Measurements from ENCODE around the gene NOTCH1. TPM values are rescaled to one million over a fixed set of nuclear protein-coding genes. Genes with fewer than 3 reads are reported as not detected.

NOTCH1 gene
- total RNA-seq, 1 donor: 10.5 TPM

DNA sequence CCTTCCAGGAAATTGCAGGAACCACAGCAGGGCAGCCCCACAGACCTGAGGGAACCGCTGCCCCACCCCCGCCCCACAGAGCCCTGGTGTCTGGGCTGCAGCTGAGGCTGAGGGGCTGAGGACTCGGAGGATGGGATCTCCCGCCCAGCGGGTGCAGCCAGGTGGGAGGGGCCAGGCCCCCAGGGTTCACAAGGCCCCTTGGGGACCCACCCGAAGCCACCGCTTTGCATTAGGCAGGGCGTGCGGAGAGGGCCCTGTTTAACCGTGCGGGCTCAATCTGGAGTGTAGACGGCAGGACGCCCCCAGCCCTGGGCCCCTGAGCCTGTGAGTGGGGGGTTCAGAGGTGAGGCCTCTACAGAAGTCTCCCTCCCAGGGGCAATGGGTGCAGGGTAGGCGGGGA lies 10.8 kb downstream of the NOTCH1 start:
- DNase-seq (ENCODE audit: insufficient read length, low spot score, missing footprints): no peak
- Histone ChIP-seq H3K27ac (ENCODE audit: low read depth, low read length) (no peak overlapping the region), H2AFZ (ENCODE audit: low read length) (no peak overlapping the region), H3K4me1 (ENCODE audit: insufficient read depth, low read length) (peaks cover 13% of the 10 kb centered on the region), H3K4me2 (ENCODE audit: insufficient read depth, low read length) (no peak overlapping the region), H3K4me3 (ENCODE audit: insufficient read depth, low read length) (no peak overlapping the region), H3K27me3 (ENCODE audit: insufficient read depth, low read length) (no peaks in the 10 kb centered on the region), H3K36me3 (ENCODE audit: insufficient read depth, low read length) (peaks cover 3% of the 10 kb centered on the region), H3K9me3 (ENCODE audit: low read depth, low read length) (no peaks in the 10 kb centered on the region), H4K20me1 (ENCODE audit: insufficient read depth, low read length) (peaks cover 33% of the 10 kb centered on the region), H3K79me2 (ENCODE audit: insufficient read depth, low read length) (peaks cover 53% of the 10 kb centered on the region)
- TF ChIP-seq, protein P1, sequence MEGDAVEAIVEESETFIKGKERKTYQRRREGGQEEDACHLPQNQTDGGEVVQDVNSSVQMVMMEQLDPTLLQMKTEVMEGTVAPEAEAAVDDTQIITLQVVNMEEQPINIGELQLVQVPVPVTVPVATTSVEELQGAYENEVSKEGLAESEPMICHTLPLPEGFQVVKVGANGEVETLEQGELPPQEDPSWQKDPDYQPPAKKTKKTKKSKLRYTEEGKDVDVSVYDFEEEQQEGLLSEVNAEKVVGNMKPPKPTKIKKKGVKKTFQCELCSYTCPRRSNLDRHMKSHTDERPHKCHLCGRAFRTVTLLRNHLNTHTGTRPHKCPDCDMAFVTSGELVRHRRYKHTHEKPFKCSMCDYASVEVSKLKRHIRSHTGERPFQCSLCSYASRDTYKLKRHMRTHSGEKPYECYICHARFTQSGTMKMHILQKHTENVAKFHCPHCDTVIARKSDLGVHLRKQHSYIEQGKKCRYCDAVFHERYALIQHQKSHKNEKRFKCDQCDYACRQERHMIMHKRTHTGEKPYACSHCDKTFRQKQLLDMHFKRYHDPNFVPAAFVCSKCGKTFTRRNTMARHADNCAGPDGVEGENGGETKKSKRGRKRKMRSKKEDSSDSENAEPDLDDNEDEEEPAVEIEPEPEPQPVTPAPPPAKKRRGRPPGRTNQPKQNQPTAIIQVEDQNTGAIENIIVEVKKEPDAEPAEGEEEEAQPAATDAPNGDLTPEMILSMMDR (IDR thresholded peaks at IDR 0.05; ENCODE audit: extremely low read depth, low read depth, low read length): no peak

DNA sequence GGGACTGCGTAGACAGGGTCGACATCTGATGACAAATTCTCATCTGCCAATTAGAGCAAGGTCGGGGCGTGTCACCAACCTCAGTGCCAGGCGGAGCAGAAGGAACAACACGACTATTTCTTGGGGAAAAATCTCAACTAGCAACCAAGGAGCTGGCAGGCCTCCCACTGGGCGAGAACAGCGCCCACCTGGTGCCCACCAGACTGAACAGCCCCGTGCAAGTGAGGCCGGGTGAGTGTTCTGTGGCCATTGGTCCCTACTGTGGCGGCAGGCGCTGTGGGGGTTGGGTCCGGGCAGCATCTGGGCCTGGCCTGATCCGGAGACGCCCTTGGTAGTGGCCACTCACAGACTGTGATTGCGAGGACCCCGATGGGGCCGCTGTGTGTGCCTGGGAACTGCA lies 11.5 kb downstream of the NOTCH1 start:
- peaks cover 47% of the 10 kb centered on the region for H3K79me2 ChIP-seq (ENCODE audit: insufficient read depth, low read length)
- H3K27me3 ChIP-seq (ENCODE audit: insufficient read depth, low read length): no peaks in the 10 kb centered on the region
- H4K20me1 ChIP-seq (ENCODE audit: insufficient read depth, low read length): peaks cover 27% of the 10 kb centered on the region
- no peak overlapping the region for H3K4me2 ChIP-seq (ENCODE audit: insufficient read depth, low read length)
- TF ChIP-seq, protein P1 (IDR thresholded peaks at IDR 0.05; ENCODE audit: extremely low read depth, low read depth, low read length): no peak
- peaks cover 3% of the 10 kb centered on the region for H3K36me3 ChIP-seq (ENCODE audit: insufficient read depth, low read length)
- H3K4me3 ChIP-seq (ENCODE audit: insufficient read depth, low read length): no peak overlapping the region
- no peak for DNase-seq (ENCODE audit: insufficient read length, low spot score, missing footprints)
- H3K4me1 ChIP-seq (ENCODE audit: insufficient read depth, low read length): peaks cover 9% of the 10 kb centered on the region
- H3K27ac ChIP-seq (ENCODE audit: low read depth, low read length): no peak overlapping the region
- no peak overlapping the region for H2AFZ ChIP-seq (ENCODE audit: low read length)
- no peaks in the 10 kb centered on the region for H3K9me3 ChIP-seq (ENCODE audit: low read depth, low read length)

DNA sequence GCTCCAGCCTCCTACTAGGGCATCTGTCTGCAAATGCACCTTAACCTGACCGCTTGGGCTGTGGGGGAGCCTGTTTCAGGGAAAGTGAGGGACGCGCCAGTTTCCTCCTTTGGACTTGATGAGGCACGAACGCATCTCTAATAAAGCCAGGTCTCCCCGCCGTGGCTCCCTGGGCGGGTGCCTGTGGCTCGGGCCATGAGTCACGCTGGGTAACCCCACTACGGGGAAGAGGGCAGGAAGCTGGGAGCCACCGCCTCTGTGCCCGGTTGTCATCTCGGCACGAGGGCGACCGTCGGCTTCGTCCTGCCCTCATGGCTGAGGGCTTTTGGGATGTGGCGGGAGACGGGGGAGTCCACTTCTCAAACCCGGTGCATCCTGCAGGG lies 12.1 kb downstream of the NOTCH1 start:
- Histone ChIP-seq H3K36me3 (ENCODE audit: insufficient read depth, low read length) (peaks cover 3% of the 10 kb centered on the region), H3K4me3 (ENCODE audit: insufficient read depth, low read length) (no peak overlapping the region), H3K9me3 (ENCODE audit: low read depth, low read length) (no peaks in the 10 kb centered on the region), H3K4me2 (ENCODE audit: insufficient read depth, low read length) (no peak overlapping the region), H3K27ac (ENCODE audit: low read depth, low read length) (no peak overlapping the region), H2AFZ (ENCODE audit: low read length) (no peak overlapping the region), H3K79me2 (ENCODE audit: insufficient read depth, low read length) (peaks cover 45% of the 10 kb centered on the region), H3K4me1 (ENCODE audit: insufficient read depth, low read length) (peaks cover 9% of the 10 kb centered on the region), H3K27me3 (ENCODE audit: insufficient read depth, low read length) (no peaks in the 10 kb centered on the region), H4K20me1 (ENCODE audit: insufficient read depth, low read length) (peaks cover 31% of the 10 kb centered on the region)
- TF ChIP-seq, protein P1 (IDR thresholded peaks at IDR 0.05; ENCODE audit: extremely low read depth, low read depth, low read length): no peak
- DNase-seq (ENCODE audit: insufficient read length, low spot score, missing footprints): no peak

DNA sequence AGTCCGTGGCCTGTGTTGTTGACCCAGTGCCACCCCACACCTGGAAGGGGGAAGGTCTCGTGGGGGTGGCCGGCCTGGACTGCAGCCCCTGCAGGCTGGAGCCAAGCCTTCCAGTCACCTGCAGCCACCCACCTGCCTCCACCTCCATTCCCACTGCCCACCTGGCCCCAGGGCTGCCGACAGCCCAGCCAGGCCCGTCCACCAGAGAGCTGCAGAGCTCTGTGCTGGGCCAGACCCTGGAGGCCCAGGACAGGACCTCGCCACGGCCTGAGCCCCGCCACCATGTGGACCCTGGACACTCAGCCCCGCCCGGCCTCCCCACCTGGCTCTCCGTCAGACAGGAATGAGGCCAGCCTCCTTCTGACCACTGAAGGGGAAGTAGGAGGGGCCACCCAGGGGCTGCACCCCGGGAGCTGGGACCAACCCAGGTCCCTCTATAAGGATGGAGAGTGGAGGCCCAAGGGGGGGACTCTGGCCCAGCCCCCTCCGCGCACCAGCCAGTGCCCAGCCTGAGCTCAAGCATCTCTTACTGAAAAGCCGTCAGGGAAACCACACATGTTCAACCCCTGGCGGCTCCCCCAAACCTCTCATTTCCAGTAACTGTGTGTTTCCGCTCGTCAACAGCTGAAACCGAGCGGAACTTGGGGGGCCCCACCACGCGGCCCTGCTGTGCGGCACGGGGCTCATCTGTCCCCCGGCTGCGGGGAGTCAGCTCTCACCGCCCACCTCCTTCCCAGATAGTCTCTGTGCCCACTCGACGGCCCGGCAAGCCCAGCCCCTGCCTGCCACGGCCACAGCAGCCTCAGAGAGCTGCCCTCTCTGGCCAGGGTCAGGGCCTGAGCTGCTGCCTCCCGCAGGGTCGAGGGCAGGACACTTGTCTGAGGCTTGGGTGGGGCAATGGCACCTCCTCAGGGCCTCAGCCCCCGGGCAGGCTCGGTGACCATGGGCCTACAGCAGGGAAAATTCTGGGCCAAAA lies 12.8 kb downstream of the NOTCH1 start:
- no peak overlapping the region for H3K4me3 ChIP-seq (ENCODE audit: insufficient read depth, low read length)
- H3K9me3 ChIP-seq (ENCODE audit: low read depth, low read length): no peaks in the 10 kb centered on the region
- peaks cover 5% of the 10 kb centered on the region for H3K4me1 ChIP-seq (ENCODE audit: insufficient read depth, low read length)
- DNase-seq (ENCODE audit: insufficient read length, low spot score, missing footprints): no peak
- H2AFZ ChIP-seq (ENCODE audit: low read length): no peak overlapping the region
- H4K20me1 ChIP-seq (ENCODE audit: insufficient read depth, low read length): peaks cover 32% of the 10 kb centered on the region
- no peaks in the 10 kb centered on the region for H3K27me3 ChIP-seq (ENCODE audit: insufficient read depth, low read length)
- no peak overlapping the region for H3K4me2 ChIP-seq (ENCODE audit: insufficient read depth, low read length)
- TF ChIP-seq, protein P1 (IDR thresholded peaks at IDR 0.05; ENCODE audit: extremely low read depth, low read depth, low read length): no peak
- peaks cover 3% of the 10 kb centered on the region for H3K36me3 ChIP-seq (ENCODE audit: insufficient read depth, low read length)
- no peak overlapping the region for H3K27ac ChIP-seq (ENCODE audit: low read depth, low read length)
- H3K79me2 ChIP-seq (ENCODE audit: insufficient read depth, low read length): peaks cover 43% of the 10 kb centered on the region

Measured in osteoblast (primary cell).